NT2/D1 (cell line): ENCODE data around the gene MYOC.

ENCODE experiments used
- SUZ12 ChIP-seq: IDR thresholded peaks from 2 replicates; pipeline ENCODE4 v1.6.1; 2011; ENCODE audit not compliant: insufficient read length, insufficient read depth; ENCODE audit errors: extremely low read depth
- YY1 ChIP-seq: IDR thresholded peaks from 2 replicates; pipeline ENCODE4 v1.6.1; 2011; ENCODE audit not compliant: insufficient read length, insufficient read depth

DNA sequence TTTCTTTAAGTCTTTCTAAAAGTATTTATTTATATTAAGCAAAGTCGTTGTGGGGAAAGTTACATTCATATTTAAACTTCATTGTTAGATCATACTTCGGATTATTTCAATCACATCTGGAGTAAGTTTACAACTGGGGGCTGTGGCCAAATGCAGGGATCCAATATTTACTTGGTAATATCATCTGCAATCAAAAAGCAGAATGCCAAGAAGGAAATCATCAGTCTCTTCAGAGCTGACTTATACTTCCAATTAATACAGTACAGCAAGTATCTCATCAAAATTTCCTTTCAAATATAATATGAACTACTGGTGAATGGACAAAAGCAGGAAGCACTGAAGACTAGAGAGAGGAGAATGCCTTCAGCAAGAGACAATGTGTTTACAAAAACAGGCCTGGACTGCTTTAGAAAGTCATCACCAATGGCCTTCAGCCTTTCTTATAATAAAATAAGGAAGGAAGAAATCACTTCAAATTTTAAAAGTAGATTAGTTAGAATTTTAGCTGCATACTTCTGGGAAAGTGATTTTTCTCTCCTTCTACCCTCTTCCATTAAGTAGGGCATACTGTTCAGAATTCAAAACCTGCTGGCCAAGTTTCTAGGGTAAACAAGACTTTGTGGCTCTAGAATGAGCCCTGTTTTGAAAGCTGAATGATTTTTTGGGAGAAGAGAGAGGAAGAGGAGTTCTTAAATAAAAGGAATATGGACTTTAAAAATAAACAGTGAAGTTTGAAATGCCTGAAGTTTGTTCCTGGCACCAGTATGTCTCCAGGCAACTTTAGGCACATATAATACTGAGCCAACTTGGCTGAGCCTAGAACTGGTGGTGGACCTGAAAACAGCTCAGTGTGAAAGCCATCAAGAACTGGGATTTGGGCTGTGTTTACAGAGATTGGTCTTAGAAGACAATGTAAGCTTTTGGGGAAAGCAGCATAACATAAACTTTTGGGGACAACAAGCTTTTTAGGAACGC lies 22.2 kb upstream of the MYOC start:
- TF ChIP-seq SUZ12 = no peak
- TF ChIP-seq YY1 = no peak
